Neural cell (in vitro differentiated cells): Measurements from ENCODE around the gene VIT. TPM values are rescaled to one million over a fixed set of nuclear protein-coding genes. Genes with fewer than 3 reads are reported as not detected.

Experiments
- H2AFZ ChIP-seq: fragments of 200-600, 300-800 bp; sonication (generic), shearing (Covaris generic); 2 replicates; pipeline ENCODE4 v1.6.0; 2014; ENCODE audit warnings: low read depth, mild to moderate bottlenecking, antibody characterized with exemption, low read length, moderate library complexity
- H3F3A ChIP-seq: fragments of 200-600 bp; shearing (Covaris generic); 2 replicates; pipeline ENCODE4 v1.6.1; 2016; ENCODE audit warnings: mild to moderate bottlenecking, moderate library complexity, mixed read lengths, antibody characterized with exemption, low read length; ENCODE audit not compliant: insufficient read depth, poor library complexity, severe bottlenecking
- H3K27ac ChIP-seq: fragments of 200-600, 300-800 bp; sonication (generic), shearing (Covaris generic); 2 replicates; pipeline ENCODE4 v1.5.1; 2014; ENCODE audit warnings: mild to moderate bottlenecking, low read length, moderate library complexity
- H3K27me3 ChIP-seq: fragments of 300-800, 200-600 bp; sonication (generic), shearing (Covaris generic); 2 replicates; pipeline ENCODE4 v1.6.0; 2014; ENCODE audit warnings: mild to moderate bottlenecking, low read depth, low read length, moderate library complexity; ENCODE audit not compliant: insufficient read depth
- H3K36me3 ChIP-seq: fragments of 300-800, 200-600 bp; sonication (generic), shearing (Covaris generic); 2 replicates; pipeline ENCODE4 v1.5.1; 2014; ENCODE audit warnings: mild to moderate bottlenecking, antibody characterized with exemption, low read length, moderate library complexity; ENCODE audit not compliant: insufficient read depth
- H3K4me2 ChIP-seq: fragments of 300-800, 200-600 bp; sonication (generic), shearing (Covaris generic); 2 replicates; pipeline ENCODE4 v1.6.0; 2014; ENCODE audit warnings: mild to moderate bottlenecking, low read length
- H3K4me3 ChIP-seq: fragments of 300-800, 200-600 bp; sonication (generic), shearing (Covaris generic); 2 replicates; pipeline ENCODE4 v1.5.1; 2014; ENCODE audit warnings: mild to moderate bottlenecking, low read length, moderate library complexity
- H3K79me2 ChIP-seq: fragments of 200-600 bp; shearing (Covaris generic); replicated peaks from 2 replicates; pipeline ENCODE4 v1.6.0; 2014; ENCODE audit warnings: mild to moderate bottlenecking, low read length, moderate library complexity; ENCODE audit not compliant: insufficient read depth
- H3K9ac ChIP-seq: fragments of 300-800, 200-600 bp; sonication (generic), shearing (Covaris generic); 2 replicates; pipeline ENCODE4 v1.6.1; 2016; ENCODE audit warnings: mild to moderate bottlenecking, low read length, mixed read lengths
- H3K9me2 ChIP-seq: fragments of 200-600 bp; shearing (Covaris generic); 2 replicates; pipeline ENCODE4 v1.6.1; 2016; ENCODE audit warnings: mild to moderate bottlenecking, low read length, mixed read lengths; ENCODE audit not compliant: insufficient read depth
- H3K9me3 ChIP-seq: fragments of 200-600, 300-800 bp; sonication (generic), shearing (Covaris generic); 2 replicates; pipeline ENCODE4 v1.6.1; 2016; ENCODE audit warnings: mild to moderate bottlenecking, mixed run types, low read length, moderate library complexity, mixed read lengths
- H4K20me1 ChIP-seq: fragments of 200-600 bp; shearing (Covaris generic); 2 replicates; pipeline ENCODE4 v1.6.1; 2016; ENCODE audit warnings: mild to moderate bottlenecking, mixed run types; ENCODE audit not compliant: insufficient read depth
- CTCF ChIP-seq: fragments of 450-650 bp; IDR thresholded peaks from 2 replicates; pipeline ENCODE4 v1.5.1; 2014; ENCODE audit warnings: antibody characterized with exemption, mild to moderate bottlenecking, moderate library complexity; ENCODE audit not compliant: poor library complexity, severe bottlenecking
- EP300 ChIP-seq: fragments of 450-650 bp; conservative IDR thresholded peaks from 2 replicates; pipeline ENCODE4 v1.6.1; 2014; ENCODE audit warnings: antibody characterized with exemption, mild to moderate bottlenecking, moderate library complexity; ENCODE audit not compliant: poor library complexity, severe bottlenecking
- EZH2 ChIP-seq: fragments of 200-600, 300-800 bp; shearing (Covaris generic), sonication (generic); IDR thresholded peaks from 2 replicates; pipeline ENCODE4 v1.6.1; 2014; ENCODE audit warnings: antibody characterized with exemption, low read length, borderline replicate concordance, mild to moderate bottlenecking; ENCODE audit not compliant: insufficient read depth, poor library complexity, severe bottlenecking
- MXI1 ChIP-seq: fragments of 450-650 bp; conservative IDR thresholded peaks from 2 replicates; pipeline ENCODE4 v1.6.1; 2014; ENCODE audit warnings: antibody characterized with exemption, mild to moderate bottlenecking; ENCODE audit not compliant: poor library complexity, severe bottlenecking
- POLR2AphosphoS5 ChIP-seq: IDR thresholded peaks from 2 replicates; pipeline ENCODE4 v1.6.1; 2012
- RAD21 ChIP-seq: fragments of 450-650 bp; conservative IDR thresholded peaks from 2 replicates; pipeline ENCODE4 v1.6.1; 2014; ENCODE audit warnings: antibody characterized with exemption, mild to moderate bottlenecking, moderate library complexity
- REST ChIP-seq: IDR thresholded peaks from 2 replicates; pipeline ENCODE4 v1.6.1; 2012; ENCODE audit warnings: borderline replicate concordance
- SMC3 ChIP-seq: fragments of 450-650 bp; conservative IDR thresholded peaks from 2 replicates; pipeline ENCODE4 v1.6.1; 2014; ENCODE audit warnings: antibody characterized with exemption, mild to moderate bottlenecking, moderate library complexity; ENCODE audit not compliant: poor library complexity
- TAF1 ChIP-seq: IDR thresholded peaks from 2 replicates; pipeline ENCODE4 v1.6.1; 2012; ENCODE audit warnings: low read depth
- polyA plus RNA-seq: library from polyadenylated mRNA; depleted of rRNA; stranded (reverse); fragments of >200 nt; gene quantifications from 2 replicates; pipeline ENCODE4 v1.2.3, GENCODE V29; 2014

The VIT gene
- polyA plus RNA-seq, 1 donor from 2014 or later, result not detected

- no peak overlapping the region for H3K27ac ChIP-seq
- H3K4me3 ChIP-seq, result no peak overlapping the region
- no peaks in the 10 kb centered on the region for H3F3A ChIP-seq
- no peaks in the 10 kb centered on the region for H3K27me3 ChIP-seq
- H2AFZ ChIP-seq, result no peak overlapping the region
- H3K9me3 ChIP-seq, result no peaks in the 10 kb centered on the region
- H3K4me2 ChIP-seq, result no peak overlapping the region
- TF ChIP-seq TAF1 (no peak), POLR2AphosphoS5 (no peak), EZH2 (no peak), CTCF (no peak), REST (no peak), EP300 (no peak), SMC3 (no peak), RAD21 (no peak), MXI1 (no peak)
- no peaks in the 10 kb centered on the region for H3K79me2 ChIP-seq
- no peaks in the 10 kb centered on the region for H3K9me2 ChIP-seq
- no peaks in the 10 kb centered on the region for H3K36me3 ChIP-seq
- H3K9ac ChIP-seq, result no peak overlapping the region
- no peaks in the 10 kb centered on the region for H4K20me1 ChIP-seq
Observed at GRCh38 chr2:36792951-36793350, 96.4 kb downstream of the VIT start.

- no peak overlapping the region for H2AFZ ChIP-seq
- H3F3A ChIP-seq, result no peaks in the 10 kb centered on the region
- no peaks in the 10 kb centered on the region for H3K9me2 ChIP-seq
- no peaks in the 10 kb centered on the region for H3K36me3 ChIP-seq
- H3K4me3 ChIP-seq, result no peak overlapping the region
- H3K9me3 ChIP-seq, result no peaks in the 10 kb centered on the region
- H3K27ac ChIP-seq, result no peak overlapping the region
- no peaks in the 10 kb centered on the region for H3K27me3 ChIP-seq
- no peak overlapping the region for H3K9ac ChIP-seq
- no peaks in the 10 kb centered on the region for H3K79me2 ChIP-seq
- TF ChIP-seq CTCF (no peak), TAF1 (no peak), RAD21 (no peak), EP300 (no peak), REST (no peak), SMC3 (no peak), POLR2AphosphoS5 (no peak), EZH2 (no peak), MXI1 (no peak)
- H3K4me2 ChIP-seq, result no peak overlapping the region
- no peaks in the 10 kb centered on the region for H4K20me1 ChIP-seq
Observed at GRCh38 chr2:36797324-36798070, 101.0 kb downstream of the VIT start.
